ENCODE measurements around the gene TOX2. TPM values are rescaled to one million over a fixed set of nuclear protein-coding genes. Genes with fewer than 3 reads are reported as not detected.

The TOX2 gene
- total RNA-seq, 1 donor from 2014 or later: 5.0 TPM

DNA sequence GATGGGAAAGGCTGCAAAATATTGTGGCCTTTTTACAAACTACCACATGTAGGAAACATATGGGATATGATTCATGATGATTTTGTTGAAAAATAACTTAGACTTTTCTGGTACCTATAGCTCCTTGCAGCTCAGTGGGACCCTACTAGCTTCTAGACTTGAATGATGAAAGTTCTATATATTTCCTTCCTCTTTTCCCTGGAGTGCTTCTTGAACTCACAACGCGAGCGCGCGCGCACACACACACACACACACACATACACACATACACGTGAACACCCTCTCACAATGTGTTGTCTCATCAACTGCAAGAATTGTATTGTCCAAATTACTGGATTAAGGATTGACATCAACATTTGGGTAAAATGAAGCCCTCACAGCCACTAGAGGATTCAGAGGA is 61.9 kb downstream of the TOX2 start:
- Mint-ChIP-seq H3K4me3 (ENCODE audit: unreplicated experiment) (no peak overlapping the region), H3K27ac (ENCODE audit: unreplicated experiment) (no peak overlapping the region), H3K4me1 (ENCODE audit: unreplicated experiment) (peaks cover 5% of the 10 kb centered on the region), H3K27me3 (ENCODE audit: unreplicated experiment) (no peaks in the 10 kb centered on the region), H3K36me3 (ENCODE audit: low read depth, unreplicated experiment) (no peaks in the 10 kb centered on the region), H3K9me3 (ENCODE audit: unreplicated experiment) (no peaks in the 10 kb centered on the region)
- TF ChIP-seq, protein P1, sequence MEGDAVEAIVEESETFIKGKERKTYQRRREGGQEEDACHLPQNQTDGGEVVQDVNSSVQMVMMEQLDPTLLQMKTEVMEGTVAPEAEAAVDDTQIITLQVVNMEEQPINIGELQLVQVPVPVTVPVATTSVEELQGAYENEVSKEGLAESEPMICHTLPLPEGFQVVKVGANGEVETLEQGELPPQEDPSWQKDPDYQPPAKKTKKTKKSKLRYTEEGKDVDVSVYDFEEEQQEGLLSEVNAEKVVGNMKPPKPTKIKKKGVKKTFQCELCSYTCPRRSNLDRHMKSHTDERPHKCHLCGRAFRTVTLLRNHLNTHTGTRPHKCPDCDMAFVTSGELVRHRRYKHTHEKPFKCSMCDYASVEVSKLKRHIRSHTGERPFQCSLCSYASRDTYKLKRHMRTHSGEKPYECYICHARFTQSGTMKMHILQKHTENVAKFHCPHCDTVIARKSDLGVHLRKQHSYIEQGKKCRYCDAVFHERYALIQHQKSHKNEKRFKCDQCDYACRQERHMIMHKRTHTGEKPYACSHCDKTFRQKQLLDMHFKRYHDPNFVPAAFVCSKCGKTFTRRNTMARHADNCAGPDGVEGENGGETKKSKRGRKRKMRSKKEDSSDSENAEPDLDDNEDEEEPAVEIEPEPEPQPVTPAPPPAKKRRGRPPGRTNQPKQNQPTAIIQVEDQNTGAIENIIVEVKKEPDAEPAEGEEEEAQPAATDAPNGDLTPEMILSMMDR (IDR thresholded peaks at IDR 0.05; ENCODE audit: unreplicated experiment): no peak
- no peak for DNase-seq (ENCODE audit: low spot score)

DNA sequence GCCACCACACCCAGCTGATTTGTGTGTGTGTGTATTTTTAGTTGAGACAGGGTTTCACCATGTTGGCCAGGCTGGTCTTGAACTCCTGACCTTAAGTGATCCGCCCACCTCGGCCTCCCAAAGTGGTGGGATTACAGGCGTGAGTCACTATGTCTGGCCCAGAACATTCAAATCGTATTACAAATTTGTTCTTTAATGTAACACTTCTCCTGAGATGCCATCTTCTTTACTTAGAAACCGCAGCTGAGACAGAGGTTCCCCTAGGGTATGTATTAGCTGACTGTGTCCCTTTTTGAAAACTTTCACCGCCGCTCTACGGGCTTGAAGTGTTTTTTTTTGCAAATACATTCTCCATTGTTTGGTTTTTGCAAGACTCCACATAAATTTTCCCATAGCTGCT is 62.6 kb downstream of the TOX2 start:
- peaks cover 7% of the 10 kb centered on the region for H3K4me1 Mint-ChIP-seq (ENCODE audit: unreplicated experiment)
- no peaks in the 10 kb centered on the region for H3K9me3 Mint-ChIP-seq (ENCODE audit: unreplicated experiment)
- no peak overlapping the region for H3K27ac Mint-ChIP-seq (ENCODE audit: unreplicated experiment)
- no peak for DNase-seq (ENCODE audit: low spot score)
- H3K27me3 Mint-ChIP-seq (ENCODE audit: unreplicated experiment): peaks cover 3% of the 10 kb centered on the region
- H3K36me3 Mint-ChIP-seq (ENCODE audit: low read depth, unreplicated experiment): no peaks in the 10 kb centered on the region
- TF ChIP-seq, protein P1 (IDR thresholded peaks at IDR 0.05; ENCODE audit: unreplicated experiment): no peak
- H3K4me3 Mint-ChIP-seq (ENCODE audit: unreplicated experiment): no peak overlapping the region

DNA sequence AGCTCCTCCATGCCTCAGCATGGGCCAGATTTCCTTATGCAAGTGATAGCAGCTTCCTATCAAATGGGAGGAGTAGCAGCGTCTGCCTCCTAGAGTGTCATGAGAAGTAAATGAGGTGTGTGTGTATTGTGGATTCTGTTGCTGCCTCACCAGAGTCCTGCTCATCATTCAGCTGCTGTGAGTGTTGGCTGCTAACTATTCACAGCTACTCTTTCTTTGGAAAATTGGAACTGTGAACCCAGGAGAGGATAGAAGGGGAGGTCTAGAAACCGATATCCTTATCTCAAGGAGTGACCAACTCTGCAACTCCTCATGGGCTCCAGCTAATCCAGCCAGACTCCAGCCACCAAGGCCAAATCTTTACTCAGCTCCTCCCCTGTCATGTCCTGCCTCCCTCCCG is 63.3 kb downstream of the TOX2 start:
- Mint-ChIP-seq H3K27me3 (ENCODE audit: unreplicated experiment) (peaks cover 5% of the 10 kb centered on the region), H3K4me3 (ENCODE audit: unreplicated experiment) (no peak overlapping the region), H3K4me1 (ENCODE audit: unreplicated experiment) (peaks cover 7% of the 10 kb centered on the region), H3K27ac (ENCODE audit: unreplicated experiment) (no peak overlapping the region), H3K36me3 (ENCODE audit: low read depth, unreplicated experiment) (no peaks in the 10 kb centered on the region), H3K9me3 (ENCODE audit: unreplicated experiment) (no peaks in the 10 kb centered on the region)
- no peak for DNase-seq (ENCODE audit: low spot score)
- TF ChIP-seq, protein P1 (IDR thresholded peaks at IDR 0.05; ENCODE audit: unreplicated experiment): no peak

DNA sequence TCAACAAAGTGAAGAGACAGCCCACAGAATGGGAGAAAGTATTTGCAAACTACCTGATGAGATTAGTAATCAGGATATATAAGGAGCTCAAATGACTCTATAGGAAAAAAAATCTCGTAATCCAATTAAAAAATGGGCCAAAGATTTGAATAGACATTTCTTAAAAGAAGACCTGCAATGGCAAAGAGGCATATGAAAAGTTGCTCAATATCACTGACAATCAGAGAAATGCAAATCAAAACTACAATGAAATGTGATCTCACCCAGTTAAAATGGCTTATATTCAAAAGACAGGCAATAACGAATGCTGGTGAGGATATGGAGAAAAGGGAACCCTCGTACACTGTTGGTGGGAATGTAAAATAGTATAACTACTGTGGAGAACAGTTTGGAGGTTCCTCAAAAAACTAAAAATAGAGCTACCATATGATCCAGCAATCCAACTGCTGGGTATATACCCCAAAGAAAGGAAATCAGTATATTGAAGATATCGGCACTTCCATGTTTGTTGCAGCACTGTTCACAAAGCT is 65.0 kb downstream of the TOX2 start:
- Mint-ChIP-seq H3K4me3 (ENCODE audit: unreplicated experiment) (no peak overlapping the region), H3K36me3 (ENCODE audit: low read depth, unreplicated experiment) (no peaks in the 10 kb centered on the region), H3K27ac (ENCODE audit: unreplicated experiment) (no peak overlapping the region), H3K9me3 (ENCODE audit: unreplicated experiment) (no peaks in the 10 kb centered on the region), H3K27me3 (ENCODE audit: unreplicated experiment) (peaks cover 7% of the 10 kb centered on the region), H3K4me1 (ENCODE audit: unreplicated experiment) (peaks cover 16% of the 10 kb centered on the region)
- TF ChIP-seq, protein P1 (IDR thresholded peaks at IDR 0.05; ENCODE audit: unreplicated experiment): no peak
- DNase-seq (ENCODE audit: low spot score): no peak

DNA sequence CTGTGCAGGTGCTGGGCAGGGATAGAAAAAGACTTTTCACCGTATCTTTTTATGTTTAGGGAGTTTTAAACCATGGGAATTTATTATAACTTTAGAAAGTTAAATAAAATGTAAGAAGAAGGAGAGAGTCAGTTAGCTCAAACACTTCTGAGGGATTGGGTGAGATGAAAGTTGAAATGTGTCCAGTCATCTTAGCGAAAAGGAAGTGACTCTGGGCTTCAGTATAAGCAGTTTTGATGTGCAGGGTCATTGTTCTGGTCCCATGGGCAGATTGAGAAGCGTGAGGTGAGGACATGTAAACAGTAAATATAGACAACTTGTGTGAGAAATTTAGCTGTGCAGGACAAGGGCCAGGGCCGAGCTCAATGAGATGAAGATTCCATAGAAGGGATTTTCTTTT is 66.9 kb downstream of the TOX2 start:
- no peak for DNase-seq (ENCODE audit: low spot score)
- TF ChIP-seq, protein P1 (IDR thresholded peaks at IDR 0.05; ENCODE audit: unreplicated experiment): no peak
- no peaks in the 10 kb centered on the region for H3K36me3 Mint-ChIP-seq (ENCODE audit: low read depth, unreplicated experiment)
- H3K4me3 Mint-ChIP-seq (ENCODE audit: unreplicated experiment): no peak overlapping the region
- H3K27ac Mint-ChIP-seq (ENCODE audit: unreplicated experiment): no peak overlapping the region
- H3K27me3 Mint-ChIP-seq (ENCODE audit: unreplicated experiment): peaks cover 8% of the 10 kb centered on the region
- H3K9me3 Mint-ChIP-seq (ENCODE audit: unreplicated experiment): no peaks in the 10 kb centered on the region
- H3K4me1 Mint-ChIP-seq (ENCODE audit: unreplicated experiment): peaks cover 30% of the 10 kb centered on the region

Data from endothelial cell (in vitro differentiated cells).